SU-DHL-6 (cell line): ENCODE results near the gene TMEM9B.

Experiments used
- EZH2phosphoT487 ChIP-seq: fragments of 200-600 bp; sonication (generic), shearing (Covaris generic); conservative IDR thresholded peaks from 2 replicates; pipeline ENCODE4 v1.6.1; 2018; ENCODE audit warnings: mild to moderate bottlenecking, antibody characterized with exemption, low read length, moderate library complexity, mixed read lengths
- TF ChIP-seq, protein P1 (sequence below): fragments of 200-600 bp; sonication (generic); IDR thresholded peaks from one replicate; pipeline ENCODE4 v1.5.1; 2017; ENCODE audit warnings: antibody characterized with exemption, mild to moderate bottlenecking, low read length, moderate library complexity; ENCODE audit not compliant: insufficient read depth, poor library complexity, severe bottlenecking

DNA sequence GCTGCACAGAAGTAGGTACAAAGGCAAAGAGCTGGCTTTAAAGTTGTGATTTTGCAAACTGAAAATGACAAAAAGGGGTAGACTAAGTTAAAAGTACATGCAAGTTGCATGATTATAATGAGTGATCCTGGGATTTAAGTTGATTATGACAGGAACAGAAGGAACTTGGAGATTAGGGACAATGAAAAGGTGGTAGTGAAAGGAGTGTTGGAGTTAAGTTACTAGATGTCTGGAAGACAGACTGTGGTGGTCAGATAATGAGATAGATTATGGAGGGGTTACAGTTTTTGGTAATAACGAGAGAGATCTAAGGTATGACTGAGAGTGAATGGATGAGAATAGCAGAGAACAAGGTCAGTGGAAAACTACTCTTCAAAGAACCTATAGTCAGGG lies 7.7 kb upstream of the TMEM9B start:
- no peak for TF ChIP-seq EZH2phosphoT487
- TF ChIP-seq, protein P1, sequence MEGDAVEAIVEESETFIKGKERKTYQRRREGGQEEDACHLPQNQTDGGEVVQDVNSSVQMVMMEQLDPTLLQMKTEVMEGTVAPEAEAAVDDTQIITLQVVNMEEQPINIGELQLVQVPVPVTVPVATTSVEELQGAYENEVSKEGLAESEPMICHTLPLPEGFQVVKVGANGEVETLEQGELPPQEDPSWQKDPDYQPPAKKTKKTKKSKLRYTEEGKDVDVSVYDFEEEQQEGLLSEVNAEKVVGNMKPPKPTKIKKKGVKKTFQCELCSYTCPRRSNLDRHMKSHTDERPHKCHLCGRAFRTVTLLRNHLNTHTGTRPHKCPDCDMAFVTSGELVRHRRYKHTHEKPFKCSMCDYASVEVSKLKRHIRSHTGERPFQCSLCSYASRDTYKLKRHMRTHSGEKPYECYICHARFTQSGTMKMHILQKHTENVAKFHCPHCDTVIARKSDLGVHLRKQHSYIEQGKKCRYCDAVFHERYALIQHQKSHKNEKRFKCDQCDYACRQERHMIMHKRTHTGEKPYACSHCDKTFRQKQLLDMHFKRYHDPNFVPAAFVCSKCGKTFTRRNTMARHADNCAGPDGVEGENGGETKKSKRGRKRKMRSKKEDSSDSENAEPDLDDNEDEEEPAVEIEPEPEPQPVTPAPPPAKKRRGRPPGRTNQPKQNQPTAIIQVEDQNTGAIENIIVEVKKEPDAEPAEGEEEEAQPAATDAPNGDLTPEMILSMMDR, result no peak
